H1 (cell line): Measurements from ENCODE around the gene ALOX15B. TPM values are rescaled to one million over a fixed set of nuclear protein-coding genes. Genes with fewer than 3 reads are reported as not detected.

ENCODE experiments used
- CTCF ChIA-PET: fragments of 300-600 bp; sonication (Branson Sonifier 250); formaldehyde crosslinking; loops from one replicate; lab custom pipeline; 2021; ENCODE audit not compliant: partially characterized antibody; lab: Charles Lee
- POLR2A ChIA-PET: fragments of 300-600 bp; sonication (Branson Sonifier 250); formaldehyde crosslinking; loops from one replicate; lab custom pipeline; 2021; ENCODE audit warnings: inconsistent platforms; ENCODE audit not compliant: partially characterized antibody; lab: Charles Lee
- DNase-seq, 2 experiments: peaks; one replicate each; pipeline versions ENCODE4 v3.0.0 to v3.0.0-alpha.2; 2010 to 2022; ENCODE audit warnings: low spot score in 2 of 2, low read depth in 1 of 2, mixed read lengths in 1 of 2
- FAIRE-seq: peaks from 2 replicates; lab custom pipeline; 2011; peaks lifted over from hg19 to GRCh38; lab: Jason Lieb, UNC
- H2AFZ ChIP-seq: 2 replicates; pipeline ENCODE4 v1.8.1; 2012; ENCODE audit warnings: low read length, inconsistent platforms
- H2AK5ac ChIP-seq: 2 replicates; pipeline ENCODE4 v1.6.1; 2013; ENCODE audit warnings: low read depth, low read length
- H2BK120ac ChIP-seq: replicated peaks from 2 replicates; pipeline ENCODE3; 2013; ENCODE audit warnings: low read depth, low read length, inconsistent platforms
- H2BK12ac ChIP-seq: 2 replicates; pipeline ENCODE4 v1.6.1; 2013; ENCODE audit warnings: low read depth, low read length
- H2BK15ac ChIP-seq: 2 replicates; pipeline ENCODE4 v1.6.1; 2013; ENCODE audit warnings: low read length
- H2BK20ac ChIP-seq: 2 replicates; pipeline ENCODE4 v1.6.1; 2013; ENCODE audit warnings: low read length
- H2BK5ac ChIP-seq: 2 replicates; pipeline ENCODE4 v1.6.1; 2013; ENCODE audit warnings: low read depth, low read length
- H3K14ac ChIP-seq: 2 replicates; pipeline ENCODE4 v1.6.1; 2013; ENCODE audit warnings: inconsistent platforms; ENCODE audit not compliant: insufficient read length
- H3K18ac ChIP-seq: 2 replicates; pipeline ENCODE4 v1.6.1; 2013; ENCODE audit warnings: low read length; ENCODE audit errors: extremely low read depth
- H3K23ac ChIP-seq: 2 replicates; pipeline ENCODE4 v1.6.1; 2013; ENCODE audit warnings: inconsistent platforms; ENCODE audit not compliant: insufficient read length
- H3K23me2 ChIP-seq: 2 replicates; pipeline ENCODE4 v1.6.1; 2013; ENCODE audit warnings: low read depth, low read length
- H3K27ac ChIP-seq: 2 replicates; pipeline ENCODE4 v1.6.1; 2011; ENCODE audit warnings: low read depth, low read length, inconsistent platforms
- H3K27me3 ChIP-seq, 4 experiments: replicated peaks in 1 of 4; 1 replicate in 1 of 4; 2 replicates in 3 of 4; pipeline versions ENCODE4 v1.6.1 to v1.8.1; 2011 to 2013; ENCODE audit warnings: low read length in 3 of 4, mild to moderate bottlenecking in 3 of 4, inconsistent platforms in 2 of 4, mixed read lengths in 2 of 4, moderate library complexity in 1 of 4; ENCODE audit not compliant: control insufficient read depth in 3 of 4, insufficient read depth in 3 of 4; ENCODE audit errors: extremely low read depth in 1 of 4
- H3K36me3 ChIP-seq, 4 experiments: 2 replicates each; pipeline versions ENCODE4 v1.6.1 to v1.8.1; 2011 to 2013; ENCODE audit warnings: mild to moderate bottlenecking in 4 of 4, low read length in 3 of 4, moderate library complexity in 2 of 4, control low read depth in 1 of 4, inconsistent platforms in 1 of 4; ENCODE audit not compliant: insufficient read depth in 4 of 4, control insufficient read depth in 2 of 4
- H3K4ac ChIP-seq: replicated peaks from 2 replicates; pipeline ENCODE3; 2013; ENCODE audit warnings: low read length, low read depth, mixed read lengths, inconsistent platforms; ENCODE audit not compliant: insufficient read length
- H3K4me1 ChIP-seq, 4 experiments: replicated peaks in 1 of 4; 1 replicate in 1 of 4; 2 replicates in 3 of 4; pipeline versions ENCODE4 v1.6.1 to v1.8.1; 2011 to 2013; ENCODE audit warnings: low read length in 3 of 4, inconsistent platforms in 2 of 4, mixed read lengths in 1 of 4; ENCODE audit not compliant: insufficient read depth in 4 of 4, control insufficient read depth in 3 of 4
- H3K4me2 ChIP-seq, 2 experiments: 2 replicates each; pipeline versions ENCODE4 v1.6.1 to v1.8.1; 2011 to 2013; ENCODE audit warnings: low read depth in 2 of 2, low read length in 2 of 2, control low read depth in 1 of 2, inconsistent platforms in 1 of 2, mild to moderate bottlenecking in 1 of 2; ENCODE audit not compliant: insufficient read depth in 1 of 2
- H3K4me3 ChIP-seq, 4 experiments: fragments of 200-600, 300-600 bp in 1 of 4; sonication (generic), shearing (Covaris generic), sonication (Bioruptor Twin) in 1 of 4; 2 replicates each; pipeline versions ENCODE4 v1.5.1 to v1.8.1; 2011 to 2016; ENCODE audit warnings: low read length in 4 of 4, low read depth in 3 of 4, control low read depth in 2 of 4, inconsistent platforms in 2 of 4, mild to moderate bottlenecking in 2 of 4, mixed read lengths in 1 of 4, moderate library complexity in 1 of 4; ENCODE audit not compliant: insufficient read depth in 2 of 4; ENCODE audit errors: extremely low read depth in 1 of 4
- H3K56ac ChIP-seq: replicated peaks from 2 replicates; pipeline ENCODE3; 2013; ENCODE audit warnings: low read depth, mild to moderate bottlenecking, mixed read lengths, low read length, inconsistent platforms; ENCODE audit not compliant: insufficient read length
- H3K79me1 ChIP-seq: 2 replicates; pipeline ENCODE4 v1.6.1; 2013; ENCODE audit warnings: low read depth, low read length, control low read depth
- H3K79me2 ChIP-seq, 2 experiments: 2 replicates each; pipeline versions ENCODE4 v1.6.1 to v1.8.1; 2012 to 2013; ENCODE audit warnings: low read length in 2 of 2, mild to moderate bottlenecking in 2 of 2, inconsistent platforms in 1 of 2; ENCODE audit not compliant: insufficient read depth in 2 of 2, control insufficient read depth in 1 of 2
- H3K9ac ChIP-seq, 4 experiments: replicated peaks in 1 of 4; 1 replicate in 1 of 4; 2 replicates in 3 of 4; pipeline versions ENCODE4 v1.6.1 to v1.8.1; 2011 to 2013; ENCODE audit warnings: low read depth in 3 of 4, low read length in 3 of 4, control low read depth in 2 of 4, mild to moderate bottlenecking in 2 of 4, moderate library complexity in 2 of 4, inconsistent platforms in 1 of 4; ENCODE audit errors: extremely low read depth in 1 of 4
- H3K9me3 ChIP-seq, 2 experiments: 2 replicates each; pipeline versions ENCODE4 v1.6.1 to v1.8.1; 2012 to 2013; ENCODE audit warnings: mild to moderate bottlenecking in 2 of 2, moderate library complexity in 2 of 2, control low read depth in 1 of 2, inconsistent platforms in 1 of 2, low read depth in 1 of 2, low read length in 1 of 2, mixed read lengths in 1 of 2; ENCODE audit not compliant: insufficient read depth in 2 of 2
- H4K20me1 ChIP-seq, 2 experiments: replicated peaks in 1 of 2; 2 replicates each; pipeline versions ENCODE3 to v1.8.1; 2011 to 2013; ENCODE audit warnings: inconsistent platforms in 2 of 2, low read length in 2 of 2, mild to moderate bottlenecking in 1 of 2; ENCODE audit not compliant: insufficient read depth in 2 of 2, control insufficient read depth in 1 of 2
- H4K5ac ChIP-seq: 2 replicates; pipeline ENCODE4 v1.6.1; 2013; ENCODE audit warnings: low read length, low read depth, mixed read lengths, inconsistent platforms; ENCODE audit not compliant: insufficient read length
- H4K8ac ChIP-seq: 2 replicates; pipeline ENCODE4 v1.8.0; 2013; ENCODE audit warnings: mild to moderate bottlenecking, moderate library complexity, low read length, inconsistent platforms; ENCODE audit not compliant: insufficient read depth; ENCODE audit errors: extremely low read depth
- H4K91ac ChIP-seq: replicated peaks from 2 replicates; pipeline ENCODE3; 2013; ENCODE audit warnings: low read length, mixed read lengths, inconsistent platforms; ENCODE audit not compliant: insufficient read length
- BCL11A ChIP-seq, 2 experiments: IDR thresholded peaks; one replicate each; pipeline ENCODE4 v1.6.1; 2011; ENCODE audit warnings: low read depth in 2 of 2, low read length in 2 of 2, mild to moderate bottlenecking in 2 of 2
- CEBPB ChIP-seq: IDR thresholded peaks from 2 replicates; pipeline ENCODE4 v1.6.1; 2012; ENCODE audit warnings: low read depth, low read length
- CTBP2 ChIP-seq: IDR thresholded peaks from 2 replicates; pipeline ENCODE4 v1.7.0; 2011; ENCODE audit warnings: borderline replicate concordance, mild to moderate bottlenecking, moderate library complexity, mixed read lengths, low read length; ENCODE audit not compliant: insufficient read depth, insufficient read length
- EP300 ChIP-seq, 2 experiments: IDR thresholded peaks; 1 replicate in 1 of 2; 2 replicates in 1 of 2; pipeline ENCODE4 v1.6.1; 2011 to 2012; ENCODE audit warnings: low read depth in 2 of 2, low read length in 2 of 2, mild to moderate bottlenecking in 2 of 2, borderline replicate concordance in 1 of 2, inconsistent platforms in 1 of 2, moderate library complexity in 1 of 2
- FOSL1 ChIP-seq: IDR thresholded peaks from 2 replicates; pipeline ENCODE4 v1.6.1; 2011; ENCODE audit warnings: mild to moderate bottlenecking, low read depth, low read length, moderate library complexity; ENCODE audit not compliant: insufficient read depth
- HDAC2 ChIP-seq, 2 experiments: fragments of 300-600 bp in 1 of 2; sonication (generic) in 1 of 2; IDR thresholded peaks; 2 replicates each; pipeline ENCODE4 v1.6.1; 2011 to 2012; ENCODE audit warnings: low read depth in 2 of 2, low read length in 2 of 2, mild to moderate bottlenecking in 2 of 2, moderate library complexity in 2 of 2, borderline replicate concordance in 1 of 2, inconsistent platforms in 1 of 2
- MAFK ChIP-seq: IDR thresholded peaks from 2 replicates; pipeline ENCODE4 v1.6.1; 2012; ENCODE audit warnings: low read depth, mild to moderate bottlenecking, improper control_type of control experiment, low read length
- SRF ChIP-seq: IDR thresholded peaks from 2 replicates; pipeline ENCODE4 v1.6.1; 2011; ENCODE audit warnings: mild to moderate bottlenecking, low read depth, low read length, moderate library complexity
- YY1 ChIP-seq: IDR thresholded peaks from 2 replicates; pipeline ENCODE4 v1.6.1; 2011; ENCODE audit warnings: low read depth, mild to moderate bottlenecking, low read length
- WGBS, 2 experiments: shearing (Covaris generic) in 1 of 2; methylation state at CpG; one replicate each; pipeline versions ENCODE4 v1.1.6 to v1.1.7; 2013 to 2015; ENCODE audit warnings: low lambda C conversion rate in 2 of 2, mixed read lengths in 2 of 2, inconsistent platforms in 1 of 2, low coverage in 1 of 2, missing lambda C conversion rate in 1 of 2; ENCODE audit not compliant: insufficient replicate concordance in 2 of 2, insufficient coverage in 1 of 2, insufficient read length in 1 of 2; ENCODE audit errors: extremely low coverage in 1 of 2, missing lambda C conversion rate in 1 of 2; 5-methylcytosine and 5-hydroxymethylcytosine counted together
- polyA plus RNA-seq, 7 experiments: library from polyadenylated mRNA; depleted of rRNA in 3 of 7; stranded (reverse) in 5 of 7; unstranded in 2 of 7; fragments of >200 nt in 5 of 7; fragments of 200-250 nt in 2 of 7; gene quantifications; 1 replicate in 5 of 7; 2 replicates in 1 of 7; 4 replicates in 1 of 7; pipeline versions ENCODE4 v1.2.1 to v1.2.3, GENCODE V29; 2011 to 2013; ENCODE audit warnings: missing spikeins in 2 of 7, mixed read lengths in 2 of 7
- total RNA-seq: library from RNA; stranded (reverse); fragmentation: NEBNext Ultra II Directional; extraction: Animal tissue kit (Norgen Biotek cat#: 25700); gene quantifications from 2 replicates; pipeline ENCODE4 v1.2.1, GENCODE V29; 2021
- TF ChIP-seq, protein P1 (sequence below): IDR thresholded peaks from 2 replicates; pipeline ENCODE4 v1.6.1; 2012; ENCODE audit warnings: inconsistent platforms

ALOX15B gene
- total and polyA plus RNA-seq, 2 of the 8 experiments (the other 6 are each of a cell fraction or from before 2014, with no cell fraction given): 0.63 to 0.91 TPM

DNA sequence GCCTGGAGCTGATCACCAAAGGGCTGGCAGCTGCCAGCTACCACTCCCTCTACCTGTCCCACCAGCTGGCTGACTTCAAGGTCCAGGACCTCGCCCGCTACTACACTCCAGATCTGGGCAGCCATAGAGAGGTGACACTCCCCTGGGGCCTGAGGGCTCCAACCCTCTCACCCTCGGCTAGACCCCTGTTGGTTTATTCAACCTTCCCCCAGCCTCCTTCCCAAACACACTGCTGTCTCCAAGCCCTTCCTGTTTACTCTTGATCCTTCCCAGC lies 30.7 kb downstream of the ALOX15B start:
- H3K36me3 ChIP-seq: no peaks in the 10 kb centered on the region
- no peak overlapping the region for H4K8ac ChIP-seq
- H2AK5ac ChIP-seq: no peak overlapping the region
- no peak overlapping the region for H3K9ac ChIP-seq
- H3K9me3 ChIP-seq: no peaks in the 10 kb centered on the region
- H2BK15ac ChIP-seq: no peak overlapping the region
- H3K23ac ChIP-seq: no peak overlapping the region
- WGBS, 2 experiments: 79% methylated on average over 3 of the region's 3 CpGs; no CpG with 5 or more reads in 1 of the 2 experiments
- no peak overlapping the region for H2BK120ac ChIP-seq
- ChIA-PET CTCF (interaction anchor here (0.5 to 17.3 kb wide), 10 partner anchors 9 to 347 kb away, joined by 3 to 315 read pairs (median 4); partner anchors contain the start of gene ALOX12B), POLR2A (interaction anchor here (1.4 kb wide), 1 partner anchor 21 kb away, joined by 4 read pairs; no protein-coding TSS in a partner anchor)
- DNase-seq: no peak
- no peak overlapping the region for H3K14ac ChIP-seq
- no peak overlapping the region for H4K91ac ChIP-seq
- H2BK12ac ChIP-seq: no peak overlapping the region
- H3K79me2 ChIP-seq: no peaks in the 10 kb centered on the region
- peaks cover 36 to 61% (median 51%) of the 10 kb centered on the region in 4 experiments for H3K27me3 ChIP-seq
- H4K5ac ChIP-seq: no peak overlapping the region
- no peak overlapping the region for H3K4ac ChIP-seq
- H2BK5ac ChIP-seq: no peak overlapping the region
- H3K56ac ChIP-seq: no peak overlapping the region
- no peak for FAIRE-seq
- no peak overlapping the region for H3K27ac ChIP-seq
- peaks cover 11% of the 10 kb centered on the region for H3K23me2 ChIP-seq
- no peak overlapping the region for H2AFZ ChIP-seq
- peaks cover 3 to 10% of the 10 kb centered on the region in 2 experiments for H4K20me1 ChIP-seq
- no peak overlapping the region for H3K4me3 ChIP-seq
- H2BK20ac ChIP-seq: no peak overlapping the region
- no peaks in the 10 kb centered on the region; the same call in 1 of the 2 replicates for H3K79me1 ChIP-seq
- no peak overlapping the region for H3K4me2 ChIP-seq
- H3K4me1 ChIP-seq: peaks cover 3 to 28% (median 13%) of the 10 kb centered on the region in 4 experiments
- no peak overlapping the region for H3K18ac ChIP-seq
- TF ChIP-seq FOSL1 (no peak), YY1 (no peak), MAFK (no peak), CEBPB (no peak), SRF (no peak), CTBP2 (no peak), HDAC2 (IDR thresholded peaks at IDR 0.05; ENCODE audit: borderline replicate concordance in 1 of 2, low read depth in 2 of 2, low read length in 2 of 2) (no peak), EP300 (IDR thresholded peaks at IDR 0.05; ENCODE audit: borderline replicate concordance in 1 of 2, low read depth in 2 of 2, low read length in 2 of 2) (no peak), BCL11A (IDR thresholded peaks at IDR 0.05; ENCODE audit: low read depth in 2 of 2, low read length in 2 of 2) (no peak)
- TF ChIP-seq, protein P1, sequence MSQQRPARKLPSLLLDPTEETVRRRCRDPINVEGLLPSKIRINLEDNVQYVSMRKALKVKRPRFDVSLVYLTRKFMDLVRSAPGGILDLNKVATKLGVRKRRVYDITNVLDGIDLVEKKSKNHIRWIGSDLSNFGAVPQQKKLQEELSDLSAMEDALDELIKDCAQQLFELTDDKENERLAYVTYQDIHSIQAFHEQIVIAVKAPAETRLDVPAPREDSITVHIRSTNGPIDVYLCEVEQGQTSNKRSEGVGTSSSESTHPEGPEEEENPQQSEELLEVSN: no peak
